ENCODE data around the gene CTBP2.

DNA sequence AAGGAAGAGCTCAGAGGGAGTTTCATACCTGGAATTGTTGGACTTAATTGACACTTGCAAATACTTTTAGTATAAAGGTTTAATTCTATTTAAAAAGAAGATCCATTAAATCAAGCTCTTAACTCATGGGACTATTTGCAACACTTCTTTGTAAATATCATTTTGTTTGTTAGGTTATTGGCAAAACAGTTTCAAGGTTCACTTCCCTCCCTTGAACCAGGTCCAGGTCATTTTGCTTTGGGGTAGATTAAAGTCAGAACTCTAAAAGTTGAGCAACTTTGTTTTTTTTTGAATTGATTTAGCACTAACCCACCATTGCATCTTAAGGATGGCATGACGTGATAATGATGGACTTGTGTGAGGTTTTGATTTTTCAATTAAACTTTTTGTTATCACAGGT lies 172.6 kb downstream of the CTBP2 start:
- TF ChIP-seq, protein P1, sequence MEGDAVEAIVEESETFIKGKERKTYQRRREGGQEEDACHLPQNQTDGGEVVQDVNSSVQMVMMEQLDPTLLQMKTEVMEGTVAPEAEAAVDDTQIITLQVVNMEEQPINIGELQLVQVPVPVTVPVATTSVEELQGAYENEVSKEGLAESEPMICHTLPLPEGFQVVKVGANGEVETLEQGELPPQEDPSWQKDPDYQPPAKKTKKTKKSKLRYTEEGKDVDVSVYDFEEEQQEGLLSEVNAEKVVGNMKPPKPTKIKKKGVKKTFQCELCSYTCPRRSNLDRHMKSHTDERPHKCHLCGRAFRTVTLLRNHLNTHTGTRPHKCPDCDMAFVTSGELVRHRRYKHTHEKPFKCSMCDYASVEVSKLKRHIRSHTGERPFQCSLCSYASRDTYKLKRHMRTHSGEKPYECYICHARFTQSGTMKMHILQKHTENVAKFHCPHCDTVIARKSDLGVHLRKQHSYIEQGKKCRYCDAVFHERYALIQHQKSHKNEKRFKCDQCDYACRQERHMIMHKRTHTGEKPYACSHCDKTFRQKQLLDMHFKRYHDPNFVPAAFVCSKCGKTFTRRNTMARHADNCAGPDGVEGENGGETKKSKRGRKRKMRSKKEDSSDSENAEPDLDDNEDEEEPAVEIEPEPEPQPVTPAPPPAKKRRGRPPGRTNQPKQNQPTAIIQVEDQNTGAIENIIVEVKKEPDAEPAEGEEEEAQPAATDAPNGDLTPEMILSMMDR (conservative IDR thresholded peaks at IDR 0.05; ENCODE audit: low read depth, low read length), result no peak
- TF ChIP-seq EZH2 (IDR thresholded peaks at IDR 0.05; ENCODE audit: borderline replicate concordance, low read depth, low read length, poor library complexity, severe bottlenecking), result no peak
